LNCAP (cell line): ENCODE data around the gene ATP10B.

ENCODE experiments used
- CTCF ChIP-seq: fragments of 450-650 bp; IDR thresholded peaks from 2 replicates; pipeline ENCODE4 v1.5.1; 2017; ENCODE audit warnings: mild to moderate bottlenecking

Gene ATP10B

GRCh38 chr5:160548949-160549645 is 302.9 kb downstream of the ATP10B start:
- no peak for TF ChIP-seq CTCF

GRCh38 chr5:160547872-160548271 is 304.1 kb downstream of the ATP10B start:
- TF ChIP-seq CTCF, result no peak

GRCh38 chr5:160547061-160547460 is 304.9 kb downstream of the ATP10B start:
- TF ChIP-seq CTCF, result no peak

- TF ChIP-seq CTCF, result no peak
Measured at GRCh38 chr5:160545832-160546231, 306.2 kb downstream of the ATP10B start.

GRCh38 chr5:160543395-160543794 is 308.6 kb downstream of the ATP10B start:
- TF ChIP-seq CTCF, result no peak

GRCh38 chr5:160542840-160543239 is 309.2 kb downstream of the ATP10B start:
- TF ChIP-seq CTCF, result no peak

GRCh38 chr5:160542281-160542680 is 309.7 kb downstream of the ATP10B start:
- no peak for TF ChIP-seq CTCF

- TF ChIP-seq CTCF, result no peak
Measured at GRCh38 chr5:160539431-160539830, 312.6 kb downstream of the ATP10B start.
